GM20000 (cell line): ENCODE measurements around the gene ZNF214.
A peak's percentile ranks its signal among the peaks of the same experiment; 100 is the strongest.
"Not testable (repeated sequence)": the region's sequence is repeated elsewhere in the genome, so short reads cannot be mapped to it uniquely, and the experiment has no call there.

Source experiments
- DNase-seq: peaks from one replicate; pipeline ENCODE4 v3.0.0; 2012; ENCODE audit warnings: low spot score
- TF ChIP-seq, protein P1 (sequence below): IDR thresholded peaks from 2 replicates; pipeline ENCODE4 v1.5.1; 2012; ENCODE audit warnings: mild to moderate bottlenecking, control low read depth; ENCODE audit errors: extremely low read depth, missing control alignments

Gene ZNF214

DNA sequence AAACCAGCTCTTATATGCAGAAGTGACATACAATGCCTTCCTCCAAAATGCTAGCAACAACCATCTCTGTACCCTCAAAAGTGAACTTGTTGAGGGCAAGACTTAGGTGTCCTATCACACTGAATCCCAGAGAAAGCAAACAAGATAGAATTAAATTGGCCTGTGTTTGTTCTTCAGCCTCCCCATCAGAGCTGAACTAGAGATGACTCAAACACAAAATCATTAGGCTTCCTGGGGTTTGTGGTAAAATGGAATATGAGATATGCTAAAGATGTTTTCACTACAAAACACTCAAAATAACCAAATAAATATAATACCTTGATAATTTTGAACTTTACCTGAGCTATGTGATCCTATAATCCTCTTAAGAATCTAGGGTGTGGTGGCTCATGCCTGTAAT, 31.6 kb downstream of the ZNF214 start:
- DNase-seq, result no peak
- TF ChIP-seq, protein P1, sequence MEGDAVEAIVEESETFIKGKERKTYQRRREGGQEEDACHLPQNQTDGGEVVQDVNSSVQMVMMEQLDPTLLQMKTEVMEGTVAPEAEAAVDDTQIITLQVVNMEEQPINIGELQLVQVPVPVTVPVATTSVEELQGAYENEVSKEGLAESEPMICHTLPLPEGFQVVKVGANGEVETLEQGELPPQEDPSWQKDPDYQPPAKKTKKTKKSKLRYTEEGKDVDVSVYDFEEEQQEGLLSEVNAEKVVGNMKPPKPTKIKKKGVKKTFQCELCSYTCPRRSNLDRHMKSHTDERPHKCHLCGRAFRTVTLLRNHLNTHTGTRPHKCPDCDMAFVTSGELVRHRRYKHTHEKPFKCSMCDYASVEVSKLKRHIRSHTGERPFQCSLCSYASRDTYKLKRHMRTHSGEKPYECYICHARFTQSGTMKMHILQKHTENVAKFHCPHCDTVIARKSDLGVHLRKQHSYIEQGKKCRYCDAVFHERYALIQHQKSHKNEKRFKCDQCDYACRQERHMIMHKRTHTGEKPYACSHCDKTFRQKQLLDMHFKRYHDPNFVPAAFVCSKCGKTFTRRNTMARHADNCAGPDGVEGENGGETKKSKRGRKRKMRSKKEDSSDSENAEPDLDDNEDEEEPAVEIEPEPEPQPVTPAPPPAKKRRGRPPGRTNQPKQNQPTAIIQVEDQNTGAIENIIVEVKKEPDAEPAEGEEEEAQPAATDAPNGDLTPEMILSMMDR, result no peak

DNA sequence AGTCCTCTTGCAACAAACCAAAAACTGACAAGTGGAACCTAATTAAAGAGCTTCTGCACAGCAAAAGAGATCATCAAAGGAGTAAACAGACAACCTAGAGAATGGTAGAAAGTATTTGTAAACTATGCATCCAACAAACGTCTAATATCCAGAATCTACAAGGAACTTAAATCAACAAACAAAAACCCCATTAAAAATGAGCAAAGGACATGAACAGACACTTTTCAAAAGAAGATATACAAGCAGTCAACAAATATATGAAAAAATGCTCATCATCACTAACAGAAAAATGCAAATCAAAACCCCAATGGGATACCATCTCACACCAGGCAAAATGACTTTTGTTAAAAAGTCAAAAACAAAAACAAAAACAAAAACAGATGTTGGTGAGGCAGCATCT, 33.7 kb downstream of the ZNF214 start:
- DNase-seq, result no peak
- TF ChIP-seq, protein P1, result no peak

DNA sequence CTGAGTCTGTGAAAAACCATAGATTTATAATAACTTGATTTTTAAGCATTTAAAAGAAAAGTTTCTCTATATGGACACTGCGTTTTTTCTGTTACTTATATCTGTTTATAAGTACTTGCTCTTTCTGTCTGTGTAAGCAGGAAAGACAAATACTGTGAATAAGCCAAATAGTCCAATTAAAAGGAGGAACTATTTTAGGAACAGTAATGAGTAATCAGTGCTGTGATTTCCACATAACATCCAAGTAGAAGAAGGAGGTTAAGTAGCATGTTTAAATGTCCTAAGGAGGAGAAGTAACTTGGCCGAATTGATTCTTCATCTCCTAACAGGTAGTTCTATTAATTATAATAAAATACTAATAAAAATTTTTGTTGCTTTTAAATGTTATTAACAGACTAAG, 40.8 kb downstream of the ZNF214 start:
- DNase-seq, result no peak
- TF ChIP-seq, protein P1, result no peak

DNA sequence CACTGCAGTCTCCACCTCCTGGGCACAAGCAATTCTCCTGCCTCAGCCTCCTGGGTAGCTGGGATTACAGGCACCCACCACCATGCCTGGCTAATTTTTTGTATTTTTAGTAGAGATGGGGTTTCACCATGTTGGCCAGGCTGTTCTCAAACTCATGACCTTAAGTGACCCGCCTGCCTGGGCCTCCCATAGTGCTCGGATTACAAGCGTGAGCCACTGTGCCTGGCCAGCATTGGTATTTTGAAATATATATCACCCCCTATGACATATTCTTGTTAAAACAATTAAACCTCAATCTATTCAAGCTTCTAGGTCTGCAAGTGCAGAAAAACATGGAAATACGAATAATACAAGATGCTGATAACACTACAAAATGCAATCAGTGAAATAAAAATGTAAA, 50.3 kb downstream of the ZNF214 start:
- not testable (repeated sequence) for DNase-seq

DNA sequence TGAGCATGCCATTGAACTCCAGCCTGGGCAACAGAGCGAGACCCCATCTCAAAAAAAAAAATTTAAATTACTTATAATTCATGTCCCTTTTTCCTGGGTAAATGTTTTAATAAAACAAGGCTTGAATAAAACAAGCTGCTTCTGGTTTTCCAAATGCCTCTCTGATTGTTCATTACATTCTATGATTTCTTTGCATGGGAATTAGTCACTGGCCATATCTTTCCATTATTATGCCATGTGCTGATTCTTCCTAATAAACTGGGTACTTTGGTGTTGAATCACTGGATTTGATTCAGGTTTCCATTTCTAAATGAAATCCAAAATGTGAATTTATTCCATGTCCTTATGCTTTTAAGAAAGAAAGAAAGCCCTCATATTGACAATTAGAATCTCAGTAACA, 51.3 kb downstream of the ZNF214 start:
- TF ChIP-seq, protein P1, result no peak
- DNase-seq, result no peak

DNA sequence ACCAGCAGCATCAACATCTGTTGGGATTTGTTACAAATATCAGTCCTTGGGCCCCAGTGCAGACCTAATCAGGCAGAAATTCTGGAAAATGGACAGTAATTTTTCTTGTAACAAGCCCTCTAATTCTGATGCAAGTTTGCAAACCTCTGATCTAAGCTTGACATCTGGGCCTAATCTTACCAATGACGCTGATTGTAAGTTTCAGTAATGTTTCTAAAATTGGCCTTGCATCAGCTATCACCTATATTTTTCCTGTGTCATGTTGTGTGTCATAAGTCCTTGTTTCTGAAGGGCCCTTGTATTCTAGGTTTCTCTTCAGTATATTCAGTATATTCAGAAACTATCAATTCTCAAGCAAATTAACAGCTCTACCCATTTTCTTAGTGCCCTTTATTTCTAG, 57.5 kb downstream of the ZNF214 start:
- DNase-seq, result peak; percentile 19
- TF ChIP-seq, protein P1, result no peak

DNA sequence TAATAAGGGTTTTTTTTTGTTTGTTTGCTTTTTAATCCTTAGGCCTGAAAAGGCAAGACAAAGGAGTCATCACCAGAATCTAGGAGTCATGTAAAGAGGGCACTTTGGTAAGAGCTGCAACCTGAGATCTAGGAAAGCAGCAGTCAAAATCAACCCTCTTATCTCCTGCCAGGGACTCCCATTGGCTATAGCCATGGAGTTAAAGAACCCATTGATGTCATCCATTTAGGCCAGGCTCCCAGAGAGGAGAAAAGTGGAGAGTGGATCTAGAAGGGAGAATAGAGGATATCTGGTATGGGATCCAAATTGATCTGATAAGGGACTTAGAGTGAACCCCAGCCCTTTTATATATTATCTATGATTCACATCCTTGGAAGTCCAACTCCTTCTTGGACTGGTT, 58.0 kb downstream of the ZNF214 start:
- TF ChIP-seq, protein P1, result no peak
- DNase-seq, result no peak

DNA sequence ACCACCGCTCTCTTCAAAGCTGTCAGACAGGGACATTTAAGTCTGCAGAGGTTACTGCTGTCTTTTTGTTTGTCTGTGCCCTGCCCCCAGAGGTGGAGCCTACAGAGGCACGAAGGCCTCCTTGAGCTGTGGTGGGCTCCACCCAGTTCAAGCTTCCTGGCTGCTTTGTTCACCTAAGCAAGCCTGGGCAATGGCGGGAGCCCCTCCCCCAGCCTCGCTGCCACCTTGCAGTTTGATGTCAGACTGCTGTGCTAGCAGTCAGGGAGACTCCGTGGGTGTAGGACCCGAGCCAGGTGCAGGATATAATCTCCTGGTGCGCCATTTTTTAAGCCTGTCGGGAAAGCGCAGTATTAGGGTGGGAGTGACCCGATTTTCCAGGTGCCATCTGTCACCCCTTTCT, 65.9 kb downstream of the ZNF214 start:
- not testable (repeated sequence) for DNase-seq
